Mucosa of descending colon (tissue), 3 donors: ENCODE results near the gene SSNA1. TPM values are rescaled to one million over a fixed set of nuclear protein-coding genes. Genes with fewer than 3 reads are reported as not detected.
A peak's percentile ranks its signal among the peaks of the same experiment; 100 is the strongest.

Experiments
- ATAC-seq: fragments of 200-7000 bp; cut with Tn5 transposase; one replicate; pipeline ENCODE4 v1.9.1; 2020; ENCODE audit warnings: mild to moderate bottlenecking, moderate library complexity
- DNase-seq, 3 donors: peaks; one replicate each; pipeline ENCODE4 v3.0.0-alpha.2; 2020
- H3K36me3 ChIP-seq: fragments of 200-600 bp; one replicate; pipeline ENCODE4 v1.8.0; 2021; ENCODE audit warnings: low read depth, mild to moderate bottlenecking
- H3K4me1 ChIP-seq: fragments of 200-600 bp; one replicate; pipeline ENCODE4 v1.8.0; 2021; ENCODE audit warnings: low read depth, mild to moderate bottlenecking
- H3K4me3 ChIP-seq: fragments of 200-600 bp; one replicate; pipeline ENCODE4 v1.8.0; 2021; ENCODE audit warnings: mild to moderate bottlenecking
- H3K9me3 ChIP-seq: fragments of 200-600 bp; one replicate; pipeline ENCODE4 v1.8.0; 2021; ENCODE audit warnings: mild to moderate bottlenecking
- CTCF ChIP-seq: fragments of 200-600 bp; IDR thresholded peaks from one replicate; pipeline ENCODE4 v1.8.0; 2022; ENCODE audit warnings: antibody characterized with exemption, mild to moderate bottlenecking
- intact Hi-C, 2 donors: fragments of 100-400 bp; cut with DNase I in 1 of 2; cut with micrococcal nuclease in 1 of 2; formaldehyde crosslinking; loops; one replicate each; pipeline versions ENCODE4 v1.11.0 to v1.11.1; 2022; cut with DNase I, micrococcal nuclease
- total RNA-seq, 3 donors: library from RNA; stranded (reverse); fragmentation: NEBNext Ultra II Directional in 2 of 3; extraction: Animal tissue kit (Norgen Biotek cat#: 25700) in 2 of 3; gene quantifications; one replicate each; pipeline versions ENCODE4 v1.2.1 to v1.2.4, GENCODE V29; 2021 to 2023
- donor health status: DM: no; HTN: no; CAD: no; lungs with moderate emphysema.
- donor health status: DM: no; HTN: no; CAD: no.
- donor health status: DM: no; HTN: yes; CAD: no.

Gene SSNA1
- total RNA-seq, 3 donors from 2014 or later = 56.7 to 71.1 (median 64.0) TPM

- no peak for ATAC-seq
- H3K4me1 ChIP-seq = peaks cover 45% of the 10 kb centered on the region
- H3K36me3 ChIP-seq = no peaks in the 10 kb centered on the region
- intact Hi-C loops = no loop called here
- no peak overlapping the region for H3K4me3 ChIP-seq
- no peak for TF ChIP-seq CTCF
- no peaks in the 10 kb centered on the region for H3K9me3 ChIP-seq
- no peak for DNase-seq
Observed at GRCh38 chr9:137165250-137165836, 23.1 kb upstream of the SSNA1 start.

- Histone ChIP-seq H3K9me3 (no peaks in the 10 kb centered on the region), H3K36me3 (no peaks in the 10 kb centered on the region), H3K4me1 (peaks cover 45% of the 10 kb centered on the region), H3K4me3 (no peak overlapping the region)
- intact Hi-C loops = no loop called here
- ATAC-seq = no peak
- DNase-seq = no peak
- TF ChIP-seq CTCF = no peak
Observed at GRCh38 chr9:137166380-137167229, 21.9 kb upstream of the SSNA1 start.

- Histone ChIP-seq H3K4me3 (no peak overlapping the region), H3K9me3 (no peaks in the 10 kb centered on the region), H3K36me3 (no peaks in the 10 kb centered on the region), H3K4me1 (peaks cover 45% of the 10 kb centered on the region)
- intact Hi-C loops = no loop called here
- no peak for TF ChIP-seq CTCF
- no peak for DNase-seq
- ATAC-seq = no peak
Observed at GRCh38 chr9:137167277-137167746, 21.2 kb upstream of the SSNA1 start.

- DNase-seq = peak; percentile 76 to 83 (median 80)
- no peak overlapping the region for H3K4me3 ChIP-seq
- H3K36me3 ChIP-seq = no peaks in the 10 kb centered on the region
- no peaks in the 10 kb centered on the region for H3K9me3 ChIP-seq
- ATAC-seq = peak; percentile 58
- TF ChIP-seq CTCF = no peak
- intact Hi-C loops = no loop called here
- H3K4me1 ChIP-seq = peaks cover 39% of the 10 kb centered on the region
Observed at GRCh38 chr9:137167747-137168572, 20.5 kb upstream of the SSNA1 start.

GRCh38 chr9:137168573-137168903, 19.9 kb upstream of the SSNA1 start:
- H3K4me3 ChIP-seq = peak overlapping the region; percentile 11
- peaks cover 33% of the 10 kb centered on the region for H3K4me1 ChIP-seq
- no peaks in the 10 kb centered on the region for H3K36me3 ChIP-seq
- intact Hi-C loops = no loop called here
- TF ChIP-seq CTCF = no peak
- DNase-seq = no peak
- no peaks in the 10 kb centered on the region for H3K9me3 ChIP-seq
- peak; percentile 3 for ATAC-seq
